Measurements from ENCODE around the gene DAPK3.

DAPK3 gene

DNA sequence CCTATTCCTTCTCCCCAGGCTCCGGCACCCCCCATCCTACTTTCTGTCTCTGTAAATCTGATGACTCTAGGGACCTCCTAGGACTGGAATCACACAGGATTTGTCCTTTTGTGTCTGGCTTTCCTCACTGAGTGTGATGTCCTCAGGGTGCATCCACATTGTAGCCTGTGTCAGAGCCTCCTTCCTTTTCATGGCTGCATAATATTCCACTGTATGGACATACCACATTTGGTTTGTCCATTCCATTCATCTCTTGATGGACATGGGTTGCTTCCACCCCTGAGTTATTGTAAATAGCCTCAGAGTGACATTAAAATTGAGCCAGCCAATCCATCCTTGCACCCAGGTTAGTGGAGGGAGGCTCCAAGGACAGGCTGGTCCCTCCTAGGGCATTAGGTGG, 60.8 kb downstream of the DAPK3 start:
- no peak for DNase-seq (ENCODE audit: low spot score)
